GM19324 (cell line): ENCODE measurements around the gene ZNF783.
A peak's percentile ranks its signal among the peaks of the same experiment; 100 is the strongest.
"Not testable (repeated sequence)": the region's sequence is repeated elsewhere in the genome, so short reads cannot be mapped to it uniquely, and the experiment has no call there.

Source experiments
- ATAC-seq: cut with Tn5 transposase; IDR thresholded peaks from one replicate; pipeline ENCODE4 v1.9.1; 2021; ENCODE audit warnings: mild to moderate bottlenecking, moderate library complexity; ENCODE audit not compliant: unreplicated experiment, low FRiP score

Gene ZNF783

GRCh38 chr7:149239345-149240143 lies 22.5 kb upstream of the ZNF783 start, which contains the start of gene ZNF212:
Gene ZNF212, plus strand, starts transcription at chr7:149239651. Its CDS starts 128 bp downstream, at chr7:149239779.
- ATAC-seq: peak; percentile 98

- ATAC-seq: no peak
Measured at GRCh38 chr7:149240637-149241036, 21.4 kb upstream of the ZNF783 start.

- no peak for ATAC-seq
Measured at GRCh38 chr7:149241696-149242095, 20.3 kb upstream of the ZNF783 start.

GRCh38 chr7:149245244-149245643 lies 16.8 kb upstream of the ZNF783 start:
- ATAC-seq: no peak

GRCh38 chr7:149245744-149246143 lies 16.3 kb upstream of the ZNF783 start:
- ATAC-seq: no peak

- ATAC-seq: no peak
Measured at GRCh38 chr7:149248777-149249176, 13.2 kb upstream of the ZNF783 start.

GRCh38 chr7:149250151-149250550 lies 11.8 kb upstream of the ZNF783 start:
- ATAC-seq: not testable (repeated sequence)

GRCh38 chr7:149251518-149251917 lies 10.5 kb upstream of the ZNF783 start:
- not testable (repeated sequence) for ATAC-seq

- ATAC-seq: no peak
Measured at GRCh38 chr7:149252378-149252777, 9.6 kb upstream of the ZNF783 start.

GRCh38 chr7:149253665-149254064 lies 8.3 kb upstream of the ZNF783 start:
- no peak for ATAC-seq

GRCh38 chr7:149254181-149254858 lies 7.7 kb upstream of the ZNF783 start:
- ATAC-seq: no peak

GRCh38 chr7:149255174-149255573 lies 6.8 kb upstream of the ZNF783 start:
- no peak for ATAC-seq

GRCh38 chr7:149256568-149256967 lies 5.4 kb upstream of the ZNF783 start:
- no peak for ATAC-seq

GRCh38 chr7:149257146-149257545 lies 4.8 kb upstream of the ZNF783 start:
- ATAC-seq: no peak

GRCh38 chr7:149261316-149261828 lies 624 bp upstream of the ZNF783 start:
- ATAC-seq: no peak

GRCh38 chr7:149266451-149266850 lies 4.5 kb downstream of the ZNF783 start:
- no peak for ATAC-seq

- no peak for ATAC-seq
Measured at GRCh38 chr7:149267733-149268132, 5.7 kb downstream of the ZNF783 start.

- not testable (repeated sequence) for ATAC-seq
Measured at GRCh38 chr7:149274424-149274823, 12.4 kb downstream of the ZNF783 start.

- ATAC-seq: no peak
Measured at GRCh38 chr7:149277871-149278270, 15.9 kb downstream of the ZNF783 start.

GRCh38 chr7:149278396-149278795 lies 16.4 kb downstream of the ZNF783 start:
- ATAC-seq: no peak

- ATAC-seq: no peak
Measured at GRCh38 chr7:149279111-149279743, 17.2 kb downstream of the ZNF783 start.
